Endothelial cell of umbilical vein (primary cell): ENCODE results near the gene ATP2B2.

Experiments used
- EZH2 ChIP-seq: IDR thresholded peaks from 2 replicates; pipeline ENCODE4 v1.6.1; 2012; ENCODE audit warnings: borderline replicate concordance, low read depth, mild to moderate bottlenecking, moderate library complexity, low read length, inconsistent platforms; ENCODE audit not compliant: severe bottlenecking
- MYC ChIP-seq: IDR thresholded peaks from one replicate; pipeline ENCODE4 v1.6.1; 2011; ENCODE audit warnings: mild to moderate bottlenecking, low read depth, low read length
- POLR2A ChIP-seq: IDR thresholded peaks from 2 replicates; pipeline ENCODE4 v1.6.1; 2012; ENCODE audit warnings: low read depth, mild to moderate bottlenecking, control low read depth, low read length
- POLR2AphosphoS5 ChIP-seq: IDR thresholded peaks from 2 replicates; pipeline ENCODE4 v1.6.1; 2012; ENCODE audit warnings: low read depth, mild to moderate bottlenecking, control low read depth, low read length, moderate library complexity; ENCODE audit not compliant: insufficient read depth
- TF ChIP-seq, protein P1 (sequence below), 2 donors: IDR thresholded peaks; 1 replicate in 1 of 2; 2 replicates in 1 of 2; pipeline ENCODE4 v1.5.1; 2011; ENCODE audit warnings: low read length in 2 of 2, mild to moderate bottlenecking in 2 of 2, moderate library complexity in 2 of 2, control low read depth in 1 of 2, inconsistent platforms in 1 of 2, low read depth in 1 of 2; ENCODE audit not compliant: insufficient read depth in 1 of 2; ENCODE audit errors: extremely low read depth in 1 of 2
- TF ChIP-seq, protein P2 (sequence below): IDR thresholded peaks from 2 replicates; pipeline ENCODE4 v1.6.1; 2011; ENCODE audit not compliant: insufficient read depth, insufficient read length

DNA sequence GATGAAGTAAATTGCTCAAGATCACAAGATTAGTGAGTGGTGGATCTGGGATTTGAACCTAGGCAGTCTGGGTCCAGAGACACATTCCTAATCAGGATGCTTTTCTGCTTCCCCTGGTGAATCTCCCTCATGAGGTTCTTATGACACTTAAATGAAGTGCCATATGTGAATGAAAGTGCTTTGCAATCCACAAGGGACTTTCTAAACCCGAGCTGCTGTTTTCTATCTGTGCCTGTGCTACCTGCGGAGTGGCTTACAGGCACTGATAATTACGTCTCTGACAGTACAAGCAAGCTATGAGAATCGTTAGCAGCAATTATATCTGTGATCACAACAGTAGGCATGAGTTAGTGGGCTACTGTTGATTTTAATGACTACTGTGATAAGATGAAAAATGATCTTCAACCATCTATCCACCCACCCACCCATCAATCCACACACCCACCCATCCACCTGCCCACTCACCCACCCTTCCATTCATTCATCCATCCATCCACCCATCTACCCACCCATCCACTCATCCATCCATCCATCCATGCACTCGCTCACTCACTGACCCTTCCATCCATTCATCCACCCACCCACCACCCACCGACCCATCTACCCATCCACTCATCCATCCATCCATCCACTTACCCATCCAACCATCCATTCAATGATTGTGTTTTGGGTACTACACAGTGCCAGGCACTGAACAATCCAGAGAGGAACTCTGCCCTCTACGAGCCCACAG, 51.8 kb downstream of the ATP2B2 start:
- no peak for TF ChIP-seq EZH2
- TF ChIP-seq POLR2A: no peak
- TF ChIP-seq, protein P1, sequence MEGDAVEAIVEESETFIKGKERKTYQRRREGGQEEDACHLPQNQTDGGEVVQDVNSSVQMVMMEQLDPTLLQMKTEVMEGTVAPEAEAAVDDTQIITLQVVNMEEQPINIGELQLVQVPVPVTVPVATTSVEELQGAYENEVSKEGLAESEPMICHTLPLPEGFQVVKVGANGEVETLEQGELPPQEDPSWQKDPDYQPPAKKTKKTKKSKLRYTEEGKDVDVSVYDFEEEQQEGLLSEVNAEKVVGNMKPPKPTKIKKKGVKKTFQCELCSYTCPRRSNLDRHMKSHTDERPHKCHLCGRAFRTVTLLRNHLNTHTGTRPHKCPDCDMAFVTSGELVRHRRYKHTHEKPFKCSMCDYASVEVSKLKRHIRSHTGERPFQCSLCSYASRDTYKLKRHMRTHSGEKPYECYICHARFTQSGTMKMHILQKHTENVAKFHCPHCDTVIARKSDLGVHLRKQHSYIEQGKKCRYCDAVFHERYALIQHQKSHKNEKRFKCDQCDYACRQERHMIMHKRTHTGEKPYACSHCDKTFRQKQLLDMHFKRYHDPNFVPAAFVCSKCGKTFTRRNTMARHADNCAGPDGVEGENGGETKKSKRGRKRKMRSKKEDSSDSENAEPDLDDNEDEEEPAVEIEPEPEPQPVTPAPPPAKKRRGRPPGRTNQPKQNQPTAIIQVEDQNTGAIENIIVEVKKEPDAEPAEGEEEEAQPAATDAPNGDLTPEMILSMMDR (IDR thresholded peaks at IDR 0.05; ENCODE audit: extremely low read depth in 1 of 2, insufficient read depth in 1 of 2, low read depth in 1 of 2, low read length in 2 of 2): no peak
- no peak for TF ChIP-seq MYC
- no peak for TF ChIP-seq POLR2AphosphoS5
- TF ChIP-seq, protein P2, sequence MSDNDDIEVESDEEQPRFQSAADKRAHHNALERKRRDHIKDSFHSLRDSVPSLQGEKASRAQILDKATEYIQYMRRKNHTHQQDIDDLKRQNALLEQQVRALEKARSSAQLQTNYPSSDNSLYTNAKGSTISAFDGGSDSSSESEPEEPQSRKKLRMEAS: no peak
